Upper lobe of right lung (tissue), 1 donor: ENCODE results near the gene KLK10. TPM values are rescaled to one million over a fixed set of nuclear protein-coding genes. Genes with fewer than 3 reads are reported as not detected.

Source experiments
- ATAC-seq: fragments of 200-7000 bp; cut with Tn5 transposase; one replicate; pipeline ENCODE4 v1.9.1; 2020; ENCODE audit warnings: mild to moderate bottlenecking, moderate library complexity
- DNase-seq: peaks from one replicate; pipeline ENCODE4 v3.0.0-alpha.2; 2020
- H3K27ac ChIP-seq: fragments of 200-600 bp; one replicate; pipeline ENCODE4 v1.8.0; 2022
- H3K27me3 ChIP-seq: fragments of 200-600 bp; one replicate; pipeline ENCODE4 v1.8.0; 2022; ENCODE audit warnings: mild to moderate bottlenecking
- H3K36me3 ChIP-seq: fragments of 200-600 bp; one replicate; pipeline ENCODE4 v1.8.0; 2022
- H3K4me1 ChIP-seq: fragments of 200-600 bp; one replicate; pipeline ENCODE4 v1.8.0; 2022
- H3K4me3 ChIP-seq: fragments of 200-600 bp; one replicate; pipeline ENCODE4 v1.8.0; 2022; ENCODE audit warnings: mild to moderate bottlenecking
- H3K9me3 ChIP-seq: fragments of 200-600 bp; one replicate; pipeline ENCODE4 v1.8.0; 2022
- CTCF ChIP-seq: fragments of 200-600 bp; IDR thresholded peaks from one replicate; pipeline ENCODE4 v1.8.0; 2022; ENCODE audit warnings: antibody characterized with exemption
- intact Hi-C: fragments of 100-400 bp; cut with DNase I; formaldehyde crosslinking; loops from one replicate; pipeline ENCODE4 v1.11.0; 2022
- total RNA-seq: library from RNA; stranded (reverse); fragmentation: NEBNext Ultra II Directional; extraction: Animal tissue kit (Norgen Biotek cat#: 25700); gene quantifications from one replicate; pipeline ENCODE4 v1.2.1, GENCODE V29; 2021
- donor health status: DM: no; HTN: yes; CAD: no; lungs with severe emphysema.

The KLK10 gene
- total RNA-seq, 1 donor from 2014 or later, result 4.7 TPM

DNA sequence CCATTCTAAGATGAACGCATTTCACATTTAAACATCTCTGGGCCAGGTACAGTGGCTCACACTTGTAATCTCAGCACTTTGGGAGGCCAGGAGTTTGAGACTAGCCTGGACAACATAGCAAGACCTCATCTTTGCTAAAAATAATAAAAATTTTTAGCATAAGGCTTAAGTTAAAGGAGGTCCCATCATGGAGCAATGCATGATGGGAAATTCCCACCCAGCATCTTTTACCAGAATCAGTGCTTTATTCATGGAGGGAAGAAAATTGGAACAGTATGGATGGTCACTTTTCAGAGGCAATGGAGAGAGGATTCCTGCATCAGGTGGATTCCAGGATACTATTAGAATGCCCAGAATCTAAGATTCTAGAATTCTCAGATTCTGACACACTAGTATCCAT, 14.3 kb downstream of the KLK10 start:
- DNase-seq, result no peak
- H3K4me3 ChIP-seq, result no peak overlapping the region
- H3K27me3 ChIP-seq, result peaks cover 29% of the 10 kb centered on the region
- no peaks in the 10 kb centered on the region for H3K36me3 ChIP-seq
- no peaks in the 10 kb centered on the region for H3K9me3 ChIP-seq
- intact Hi-C loops, result no loop called here
- H3K27ac ChIP-seq, result no peak overlapping the region
- no peak for TF ChIP-seq CTCF
- ATAC-seq, result no peak
- no peaks in the 10 kb centered on the region for H3K4me1 ChIP-seq

DNA sequence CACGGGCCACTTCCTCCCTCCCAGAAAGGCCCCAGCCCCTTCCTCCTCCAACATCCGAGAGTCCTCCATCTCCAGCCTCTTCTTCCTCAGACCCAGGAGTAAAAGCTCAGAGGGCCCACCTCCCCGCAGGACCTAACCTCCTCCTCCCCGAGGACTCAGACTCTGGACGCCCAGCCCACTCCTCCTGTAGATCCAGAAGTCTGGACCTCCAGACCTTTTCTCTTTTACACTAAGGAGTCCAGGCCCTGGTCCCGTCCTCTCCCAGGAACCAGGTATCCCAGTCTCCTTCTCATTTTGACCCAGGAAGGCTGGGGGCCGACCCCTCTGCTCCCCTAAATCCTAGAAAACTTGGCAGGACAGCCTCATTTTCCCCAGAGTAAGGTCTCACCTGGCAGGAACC, 16.2 kb downstream of the KLK10 start:
- DNase-seq, result no peak
- Histone ChIP-seq H3K4me3 (no peak overlapping the region), H3K9me3 (no peaks in the 10 kb centered on the region), H3K27me3 (peaks cover 39% of the 10 kb centered on the region), H3K36me3 (no peaks in the 10 kb centered on the region), H3K4me1 (no peaks in the 10 kb centered on the region), H3K27ac (no peak overlapping the region)
- no peak for ATAC-seq
- intact Hi-C loops, result no loop called here
- TF ChIP-seq CTCF, result no peak

DNA sequence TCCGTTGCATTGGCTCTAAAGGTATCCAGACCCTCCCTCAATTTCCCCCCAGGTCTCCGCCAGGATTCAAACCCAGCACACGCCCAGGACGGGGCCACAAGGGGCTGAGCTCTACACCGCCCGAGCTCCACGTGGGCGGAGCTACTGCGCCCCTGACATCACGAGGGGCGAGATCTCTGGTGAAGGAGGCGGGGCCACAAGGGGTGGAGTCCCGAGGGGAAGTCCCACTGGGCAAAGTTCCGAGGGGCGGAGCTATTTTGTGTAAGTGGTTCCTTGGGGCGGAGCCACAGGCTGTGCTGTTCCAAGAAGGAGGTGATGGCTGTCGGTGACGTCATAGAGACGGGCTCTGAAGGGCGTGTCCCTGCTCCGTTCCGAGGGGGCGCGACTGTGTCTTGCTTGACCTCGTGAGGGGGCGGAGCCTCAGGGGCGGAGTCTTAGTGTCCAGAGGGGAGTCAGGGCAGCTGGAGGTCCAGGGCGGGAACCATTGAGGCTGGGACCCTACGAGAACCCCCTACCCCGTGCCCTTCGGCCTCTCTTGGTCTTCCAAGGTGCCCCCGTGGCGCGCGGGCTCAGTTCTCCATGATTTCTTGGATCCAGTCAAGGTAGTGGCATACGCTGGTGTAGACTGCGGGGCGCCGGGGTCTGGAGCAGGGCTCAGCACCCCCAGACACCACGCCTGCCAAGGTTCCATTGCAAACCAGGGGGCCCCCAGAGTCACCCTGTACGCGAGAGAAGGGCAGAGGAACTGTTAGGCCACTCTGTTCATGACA, 16.8 kb downstream of the KLK10 start:
- Histone ChIP-seq H3K4me3 (no peak overlapping the region), H3K36me3 (no peaks in the 10 kb centered on the region), H3K9me3 (no peaks in the 10 kb centered on the region), H3K27me3 (peaks cover 39% of the 10 kb centered on the region), H3K27ac (no peak overlapping the region), H3K4me1 (no peaks in the 10 kb centered on the region)
- TF ChIP-seq CTCF, result no peak
- no peak for DNase-seq
- intact Hi-C loops, result no loop called here
- peak; percentile 6 for ATAC-seq

DNA sequence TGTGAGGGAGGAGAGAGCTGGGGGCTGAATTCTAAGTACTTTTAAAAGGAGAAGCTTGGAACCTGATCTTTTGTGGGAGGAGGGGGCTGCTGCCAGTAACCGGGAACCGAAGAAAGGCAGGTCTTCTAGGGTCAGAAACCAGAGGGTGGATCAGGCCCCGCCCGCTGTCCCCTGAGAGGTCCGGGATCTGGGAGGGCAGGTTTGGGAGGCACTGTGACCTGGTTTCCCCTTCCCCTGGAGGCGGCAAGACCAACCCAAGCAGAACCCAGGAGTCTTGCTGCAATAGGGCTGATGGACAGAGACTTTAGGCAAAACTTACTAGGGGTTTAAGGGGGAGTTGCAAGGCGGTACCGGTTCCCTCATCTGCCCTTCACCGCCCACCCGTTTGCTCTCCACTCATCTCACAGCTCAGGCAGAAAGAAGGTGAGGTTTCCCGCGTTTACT, 17.4 kb downstream of the KLK10 start:
- intact Hi-C loops, result no loop called here
- ATAC-seq, result no peak
- H3K4me1 ChIP-seq, result no peaks in the 10 kb centered on the region
- no peak for DNase-seq
- no peaks in the 10 kb centered on the region for H3K36me3 ChIP-seq
- H3K27me3 ChIP-seq, result peaks cover 39% of the 10 kb centered on the region
- no peak overlapping the region for H3K27ac ChIP-seq
- TF ChIP-seq CTCF, result no peak
- no peak overlapping the region for H3K4me3 ChIP-seq
- H3K9me3 ChIP-seq, result no peaks in the 10 kb centered on the region

- H3K36me3 ChIP-seq, result no peaks in the 10 kb centered on the region
- H3K9me3 ChIP-seq, result no peaks in the 10 kb centered on the region
- ATAC-seq (no peak), DNase-seq (no peak)
- no peaks in the 10 kb centered on the region for H3K4me1 ChIP-seq
- peaks cover 39% of the 10 kb centered on the region for H3K27me3 ChIP-seq
- no peak for TF ChIP-seq CTCF
- no peak within 1 kb of the TSS for H3K27ac ChIP-seq
- intact Hi-C loops, result no loop called here
- H3K4me3 ChIP-seq, result no peak within 1 kb of the TSS
Observed at GRCh38 chr19:51001515-51001914, 18.0 kb downstream of the KLK10 start, which contains the start of gene KLK8. KLK8 (minus strand) TSS chr19:51001604; CDS start chr19:51001167, 437 bp downstream.
